ENCODE data around the gene GRK5. TPM values are rescaled to one million over a fixed set of nuclear protein-coding genes. Genes with fewer than 3 reads are reported as not detected.

Gene GRK5
- total RNA-seq, 1 donor from 2014 or later, result 43.2 TPM

DNA sequence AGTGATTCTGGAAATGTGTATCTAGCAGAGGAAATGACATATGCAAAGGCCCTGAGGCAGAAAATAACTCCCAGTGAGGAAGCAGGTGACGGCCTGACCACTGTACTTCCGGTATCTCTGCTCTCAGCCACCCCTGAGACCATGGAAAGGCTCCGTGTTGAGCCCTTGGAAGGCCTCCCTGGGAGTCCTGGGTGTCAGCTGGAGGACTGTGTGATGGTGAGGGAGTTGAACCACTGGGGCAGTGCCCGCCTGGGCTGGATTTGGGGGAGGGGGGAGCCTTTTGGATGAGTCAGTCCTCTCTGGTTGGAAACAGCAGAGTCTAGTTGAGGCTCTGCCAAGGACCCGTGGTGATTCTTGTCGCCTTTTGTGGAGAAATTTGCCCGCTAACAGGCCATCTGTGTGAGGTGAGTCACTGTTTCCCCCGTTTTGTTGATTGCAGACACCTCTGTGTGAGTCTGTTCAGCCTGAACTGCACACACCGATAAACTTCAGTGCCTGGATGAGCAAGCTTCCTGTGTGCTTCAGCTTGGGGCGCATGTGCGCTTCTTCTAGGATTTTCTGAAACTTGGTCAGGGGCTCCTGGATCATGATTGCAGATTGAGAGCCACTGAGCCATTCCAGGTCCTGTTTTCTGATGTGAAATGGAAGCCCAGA lies 98.6 kb downstream of the GRK5 start:
- TF ChIP-seq, protein P1, sequence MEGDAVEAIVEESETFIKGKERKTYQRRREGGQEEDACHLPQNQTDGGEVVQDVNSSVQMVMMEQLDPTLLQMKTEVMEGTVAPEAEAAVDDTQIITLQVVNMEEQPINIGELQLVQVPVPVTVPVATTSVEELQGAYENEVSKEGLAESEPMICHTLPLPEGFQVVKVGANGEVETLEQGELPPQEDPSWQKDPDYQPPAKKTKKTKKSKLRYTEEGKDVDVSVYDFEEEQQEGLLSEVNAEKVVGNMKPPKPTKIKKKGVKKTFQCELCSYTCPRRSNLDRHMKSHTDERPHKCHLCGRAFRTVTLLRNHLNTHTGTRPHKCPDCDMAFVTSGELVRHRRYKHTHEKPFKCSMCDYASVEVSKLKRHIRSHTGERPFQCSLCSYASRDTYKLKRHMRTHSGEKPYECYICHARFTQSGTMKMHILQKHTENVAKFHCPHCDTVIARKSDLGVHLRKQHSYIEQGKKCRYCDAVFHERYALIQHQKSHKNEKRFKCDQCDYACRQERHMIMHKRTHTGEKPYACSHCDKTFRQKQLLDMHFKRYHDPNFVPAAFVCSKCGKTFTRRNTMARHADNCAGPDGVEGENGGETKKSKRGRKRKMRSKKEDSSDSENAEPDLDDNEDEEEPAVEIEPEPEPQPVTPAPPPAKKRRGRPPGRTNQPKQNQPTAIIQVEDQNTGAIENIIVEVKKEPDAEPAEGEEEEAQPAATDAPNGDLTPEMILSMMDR (IDR thresholded peaks at IDR 0.05), result no peak
- H3K27me3 Mint-ChIP-seq (ENCODE audit: unreplicated experiment), result no peaks in the 10 kb centered on the region
- H3K27ac Mint-ChIP-seq (ENCODE audit: unreplicated experiment), result peak overlapping the region; percentile 92
- H3K36me3 Mint-ChIP-seq (ENCODE audit: unreplicated experiment), result no peaks in the 10 kb centered on the region
- H3K4me3 Mint-ChIP-seq (ENCODE audit: unreplicated experiment), result no peak overlapping the region
- peaks cover 24% of the 10 kb centered on the region for H3K4me1 Mint-ChIP-seq (ENCODE audit: unreplicated experiment)
- H3K9me3 Mint-ChIP-seq (ENCODE audit: unreplicated experiment), result no peaks in the 10 kb centered on the region
- DNase-seq (ENCODE audit: extremely low spot score, unreplicated experiment), result no peak

DNA sequence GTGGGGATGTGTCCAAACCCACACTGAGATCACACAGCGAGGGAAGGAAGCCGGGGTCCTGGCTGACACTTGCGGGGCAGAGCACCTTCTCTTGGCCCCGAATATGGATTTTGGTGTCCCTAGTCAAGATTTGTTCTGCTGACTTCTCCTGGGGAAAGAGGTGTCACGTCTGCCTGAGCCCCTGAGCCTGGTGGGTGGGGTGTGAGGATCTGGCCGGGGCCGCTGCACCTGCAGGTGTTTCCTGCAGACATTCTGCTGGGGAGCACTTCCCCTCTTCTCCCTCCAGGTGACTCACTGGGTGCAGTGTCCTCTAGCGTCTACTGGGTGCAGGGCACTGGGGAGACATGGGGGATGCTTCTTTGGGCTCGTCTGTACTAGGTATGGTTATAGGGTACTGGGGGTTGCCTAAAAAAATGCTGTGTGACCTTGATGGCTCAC lies 99.2 kb downstream of the GRK5 start:
- no peaks in the 10 kb centered on the region for H3K9me3 Mint-ChIP-seq (ENCODE audit: unreplicated experiment)

DNA sequence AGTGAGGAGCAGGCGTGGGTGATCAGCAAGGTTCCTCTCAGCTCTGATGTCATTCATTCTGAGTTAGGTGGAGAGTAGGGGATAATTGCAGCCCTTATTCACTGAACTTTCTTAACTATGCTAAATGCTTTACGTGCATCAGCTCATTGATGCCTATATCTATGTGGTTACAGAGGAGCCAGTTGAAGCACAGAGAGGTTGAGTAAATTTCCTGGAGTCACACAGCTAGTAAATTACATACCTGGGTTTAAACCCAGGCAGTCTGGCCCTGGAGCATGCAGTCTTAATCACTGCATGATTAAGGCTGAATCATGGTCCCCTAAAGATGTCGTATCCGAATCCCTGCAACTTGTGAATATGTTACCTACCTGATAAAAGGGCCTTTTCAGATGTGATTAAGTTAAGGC lies 99.6 kb downstream of the GRK5 start:
- TF ChIP-seq, protein P1 (IDR thresholded peaks at IDR 0.05), result no peak
- Mint-ChIP-seq H3K36me3 (ENCODE audit: unreplicated experiment) (peaks cover 2% of the 10 kb centered on the region), H3K9me3 (ENCODE audit: unreplicated experiment) (no peaks in the 10 kb centered on the region), H3K4me1 (ENCODE audit: unreplicated experiment) (peaks cover 24% of the 10 kb centered on the region), H3K27me3 (ENCODE audit: unreplicated experiment) (no peaks in the 10 kb centered on the region), H3K4me3 (ENCODE audit: unreplicated experiment) (no peak overlapping the region), H3K27ac (ENCODE audit: unreplicated experiment) (peak overlapping the region; percentile 52)
- no peak for DNase-seq (ENCODE audit: extremely low spot score, unreplicated experiment)

More for the DNA sequence above, 99.2 kb downstream of the GRK5 start:
- peak overlapping the region; percentile 92 for H3K27ac Mint-ChIP-seq (ENCODE audit: unreplicated experiment)
- no peaks in the 10 kb centered on the region for H3K27me3 Mint-ChIP-seq (ENCODE audit: unreplicated experiment)
- peaks cover 2% of the 10 kb centered on the region for H3K36me3 Mint-ChIP-seq (ENCODE audit: unreplicated experiment)
- no peak overlapping the region for H3K4me3 Mint-ChIP-seq (ENCODE audit: unreplicated experiment)
- TF ChIP-seq, protein P1 (IDR thresholded peaks at IDR 0.05), result no peak
- peaks cover 24% of the 10 kb centered on the region for H3K4me1 Mint-ChIP-seq (ENCODE audit: unreplicated experiment)
- no peak for DNase-seq (ENCODE audit: extremely low spot score, unreplicated experiment)

DNA sequence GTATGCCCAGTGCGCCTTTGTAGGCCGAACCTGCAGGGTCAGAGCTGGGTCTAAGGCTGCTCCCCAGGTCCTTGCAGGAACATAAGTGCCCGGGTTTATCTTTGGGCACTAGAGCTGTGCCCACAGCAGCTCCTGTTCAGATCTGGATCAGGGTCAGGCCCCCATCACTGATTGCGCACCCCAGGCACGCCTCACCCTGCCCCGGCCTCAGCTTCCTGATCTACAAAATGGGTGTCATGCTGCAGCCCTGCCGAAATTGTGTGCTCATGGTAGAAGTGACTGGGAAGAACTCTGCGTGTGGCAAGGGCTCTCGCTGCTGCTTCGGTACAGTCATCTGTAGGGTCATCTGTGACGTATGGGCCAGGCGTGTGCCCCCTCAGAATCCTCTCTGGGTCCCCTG lies 100.7 kb downstream of the GRK5 start:
- no peak overlapping the region for H3K4me3 Mint-ChIP-seq (ENCODE audit: unreplicated experiment)
- H3K36me3 Mint-ChIP-seq (ENCODE audit: unreplicated experiment), result peaks cover 6% of the 10 kb centered on the region
- peaks cover 28% of the 10 kb centered on the region for H3K4me1 Mint-ChIP-seq (ENCODE audit: unreplicated experiment)
- DNase-seq (ENCODE audit: extremely low spot score, unreplicated experiment), result no peak
- H3K27me3 Mint-ChIP-seq (ENCODE audit: unreplicated experiment), result no peaks in the 10 kb centered on the region
- H3K9me3 Mint-ChIP-seq (ENCODE audit: unreplicated experiment), result no peaks in the 10 kb centered on the region
- no peak overlapping the region for H3K27ac Mint-ChIP-seq (ENCODE audit: unreplicated experiment)
- TF ChIP-seq, protein P1 (IDR thresholded peaks at IDR 0.05), result no peak

DNA sequence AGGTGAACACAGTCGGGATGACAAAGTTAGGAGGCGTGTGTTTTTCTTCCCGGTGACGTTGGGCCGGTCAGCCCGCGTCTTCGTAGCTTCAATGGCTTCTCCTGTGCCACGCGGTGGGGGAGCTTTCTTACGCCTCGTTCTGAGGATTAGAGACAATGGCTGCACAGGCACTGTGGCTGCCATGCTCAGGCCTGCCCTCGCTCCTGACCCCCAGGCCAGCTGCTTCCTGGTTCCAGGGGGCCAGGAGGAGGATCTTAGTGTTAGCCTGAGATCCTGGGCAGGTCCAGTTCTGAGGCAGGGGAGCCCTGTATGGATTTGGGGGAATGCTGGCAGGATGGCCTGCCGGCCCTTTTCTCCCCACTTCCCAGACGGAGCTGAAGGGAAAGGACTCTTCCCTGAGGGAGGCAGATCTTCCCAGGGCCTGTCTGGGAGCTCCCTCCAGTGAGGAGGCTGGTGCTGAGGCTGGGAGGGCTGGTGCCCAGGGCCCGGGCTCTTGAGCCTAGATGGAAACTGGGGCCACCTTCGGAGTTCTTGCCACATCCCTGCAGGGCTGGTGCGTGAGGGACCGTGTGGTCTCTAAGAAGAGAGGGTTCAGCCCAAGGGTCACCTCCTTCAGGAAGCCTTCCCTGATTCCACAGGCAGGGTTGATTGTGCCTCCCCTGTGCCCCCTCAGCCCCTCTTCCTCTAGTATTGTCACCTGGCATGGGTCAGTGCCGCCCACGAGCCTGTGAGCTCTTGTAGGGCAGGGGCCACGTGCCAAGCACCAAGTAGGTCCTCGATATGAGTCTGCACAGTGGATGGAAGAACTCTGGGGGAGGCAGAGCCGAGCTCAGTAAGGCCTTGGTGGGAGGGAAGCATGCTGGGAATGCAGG lies 101.4 kb downstream of the GRK5 start:
- Mint-ChIP-seq H3K9me3 (ENCODE audit: unreplicated experiment) (no peaks in the 10 kb centered on the region), H3K27me3 (ENCODE audit: unreplicated experiment) (no peaks in the 10 kb centered on the region), H3K27ac (ENCODE audit: unreplicated experiment) (no peak overlapping the region), H3K4me3 (ENCODE audit: unreplicated experiment) (no peak overlapping the region), H3K4me1 (ENCODE audit: unreplicated experiment) (peaks cover 28% of the 10 kb centered on the region), H3K36me3 (ENCODE audit: unreplicated experiment) (peaks cover 6% of the 10 kb centered on the region)
- no peak for DNase-seq (ENCODE audit: extremely low spot score, unreplicated experiment)
- TF ChIP-seq, protein P1 (IDR thresholded peaks at IDR 0.05), result no peak
